Upper lobe of left lung (tissue), 6 donors: ENCODE results near the gene PML. TPM values are rescaled to one million over a fixed set of nuclear protein-coding genes. Genes with fewer than 3 reads are reported as not detected.
A peak's percentile ranks its signal among the peaks of the same experiment; 100 is the strongest.

Source experiments
- ATAC-seq, 2 donors: fragments of 200-7000 bp; cut with Tn5 transposase; one replicate each; pipeline ENCODE4 v1.9.1; 2022; ENCODE audit warnings: mild to moderate bottlenecking in 2 of 2, moderate library complexity in 2 of 2; ENCODE audit not compliant: low FRiP score in 2 of 2
- DNase-seq, 2 donors: peaks; one replicate each; pipeline ENCODE4 v3.0.0-alpha.2; 2019 to 2020
- H3K27ac ChIP-seq, 4 donors: fragments of 200-600 bp; sonication (generic); one replicate each; pipeline ENCODE4 v1.5.1; 2016 to 2019
- H3K27me3 ChIP-seq, 4 donors: fragments of 200-600 bp; sonication (generic); one replicate each; pipeline ENCODE4 v1.5.1; 2017 to 2019
- H3K36me3 ChIP-seq, 4 donors: fragments of 200-600 bp; sonication (generic); one replicate each; pipeline ENCODE4 v1.5.1; 2016 to 2019
- H3K4me1 ChIP-seq, 4 donors: fragments of 200-600 bp; sonication (generic); one replicate each; pipeline ENCODE4 v1.5.1; 2018 to 2019
- H3K4me3 ChIP-seq, 4 donors: fragments of 200-600 bp; sonication (generic); one replicate each; pipeline ENCODE4 v1.5.1; 2017 to 2019; ENCODE audit warnings: mild to moderate bottlenecking in 2 of 4, moderate library complexity in 1 of 4
- H3K9me3 ChIP-seq, 4 donors: fragments of 200-600 bp; sonication (generic); one replicate each; pipeline ENCODE4 v1.5.1; 2018 to 2019
- EP300 ChIP-seq, 4 donors: sonication (generic); formaldehyde crosslinking; IDR thresholded peaks; one replicate each; pipeline ENCODE4 v1.5.1; 2017; ENCODE audit warnings: antibody characterized with exemption in 4 of 4, control low read depth in 2 of 4
- POLR2A ChIP-seq, 4 donors: fragments of 450-650 bp; IDR thresholded peaks; one replicate each; pipeline ENCODE4 v1.5.1; 2016 to 2017; ENCODE audit warnings: antibody characterized with exemption in 4 of 4, mild to moderate bottlenecking in 2 of 4
- POLR2AphosphoS5 ChIP-seq, 2 donors: sonication (generic); formaldehyde crosslinking; IDR thresholded peaks; one replicate each; pipeline ENCODE4 v1.5.1; 2017; ENCODE audit warnings: antibody characterized with exemption in 2 of 2
- WGBS, 2 donors: methylation state at CpG; one replicate each; pipeline ENCODE4 v1.1.5; 2017 to 2018; 5-methylcytosine and 5-hydroxymethylcytosine counted together
- total RNA-seq, 6 donors: library from RNA; depleted of rRNA in 4 of 6; stranded (reverse); fragments of >200 nt in 4 of 6; gene quantifications; one replicate each; pipeline versions ENCODE4 v1.1.0 to v1.2.1, GENCODE V29; 2016 to 2021
- TF ChIP-seq, protein P1 (sequence below), 6 experiments: fragments of 450-650 bp in 4 of 6; fragments of 200-600 bp in 2 of 6; sonication (generic) in 2 of 6; IDR thresholded peaks; one replicate each; pipeline ENCODE4 v1.5.1; 2016 to 2019; ENCODE audit warnings: antibody characterized with exemption in 6 of 6
- donor health status: DM: no; HTN: no; CAD: no; lungs with moderate emphysema.
- donor health status: DM: no; HTN: yes; CAD: no; lungs with severe emphysema.

PML gene
- total RNA-seq, 6 donors from 2014 or later: 63.1 to 247 (median 92.9) TPM

GRCh38 chr15:73991260-73991659 is 3.3 kb upstream of the PML start:
- ATAC-seq (peak in 1 of 2 donors; percentile 22), DNase-seq (peak in 1 of 2 donors; percentile 86)
- 36 to 37% methylated on average over 5 of the region's 5 CpGs for WGBS, 2 donors
- peak overlapping the region; percentile 92 to 99 (median 96) for H3K27ac ChIP-seq
- peaks cover 0 to 6% (median 2%) of the 10 kb centered on the region in 4 donors for H3K36me3 ChIP-seq
- H3K9me3 ChIP-seq: no peaks in the 10 kb centered on the region
- TF ChIP-seq POLR2A (IDR thresholded peaks at IDR 0.05) (peak in 1 of 4 donors; percentile 23), EP300 (IDR thresholded peaks at IDR 0.05) (no peak), POLR2AphosphoS5 (IDR thresholded peaks at IDR 0.05) (peak; percentile 62 to 67)
- TF ChIP-seq, protein P1, sequence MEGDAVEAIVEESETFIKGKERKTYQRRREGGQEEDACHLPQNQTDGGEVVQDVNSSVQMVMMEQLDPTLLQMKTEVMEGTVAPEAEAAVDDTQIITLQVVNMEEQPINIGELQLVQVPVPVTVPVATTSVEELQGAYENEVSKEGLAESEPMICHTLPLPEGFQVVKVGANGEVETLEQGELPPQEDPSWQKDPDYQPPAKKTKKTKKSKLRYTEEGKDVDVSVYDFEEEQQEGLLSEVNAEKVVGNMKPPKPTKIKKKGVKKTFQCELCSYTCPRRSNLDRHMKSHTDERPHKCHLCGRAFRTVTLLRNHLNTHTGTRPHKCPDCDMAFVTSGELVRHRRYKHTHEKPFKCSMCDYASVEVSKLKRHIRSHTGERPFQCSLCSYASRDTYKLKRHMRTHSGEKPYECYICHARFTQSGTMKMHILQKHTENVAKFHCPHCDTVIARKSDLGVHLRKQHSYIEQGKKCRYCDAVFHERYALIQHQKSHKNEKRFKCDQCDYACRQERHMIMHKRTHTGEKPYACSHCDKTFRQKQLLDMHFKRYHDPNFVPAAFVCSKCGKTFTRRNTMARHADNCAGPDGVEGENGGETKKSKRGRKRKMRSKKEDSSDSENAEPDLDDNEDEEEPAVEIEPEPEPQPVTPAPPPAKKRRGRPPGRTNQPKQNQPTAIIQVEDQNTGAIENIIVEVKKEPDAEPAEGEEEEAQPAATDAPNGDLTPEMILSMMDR (IDR thresholded peaks at IDR 0.05): no peak
- peak overlapping the region; percentile 76 to 93 (median 82) for H3K4me3 ChIP-seq
- H3K4me1 ChIP-seq: peaks cover 72 to 84% (median 79%) of the 10 kb centered on the region in 4 donors
- H3K27me3 ChIP-seq: no peaks in the 10 kb centered on the region

DNA sequence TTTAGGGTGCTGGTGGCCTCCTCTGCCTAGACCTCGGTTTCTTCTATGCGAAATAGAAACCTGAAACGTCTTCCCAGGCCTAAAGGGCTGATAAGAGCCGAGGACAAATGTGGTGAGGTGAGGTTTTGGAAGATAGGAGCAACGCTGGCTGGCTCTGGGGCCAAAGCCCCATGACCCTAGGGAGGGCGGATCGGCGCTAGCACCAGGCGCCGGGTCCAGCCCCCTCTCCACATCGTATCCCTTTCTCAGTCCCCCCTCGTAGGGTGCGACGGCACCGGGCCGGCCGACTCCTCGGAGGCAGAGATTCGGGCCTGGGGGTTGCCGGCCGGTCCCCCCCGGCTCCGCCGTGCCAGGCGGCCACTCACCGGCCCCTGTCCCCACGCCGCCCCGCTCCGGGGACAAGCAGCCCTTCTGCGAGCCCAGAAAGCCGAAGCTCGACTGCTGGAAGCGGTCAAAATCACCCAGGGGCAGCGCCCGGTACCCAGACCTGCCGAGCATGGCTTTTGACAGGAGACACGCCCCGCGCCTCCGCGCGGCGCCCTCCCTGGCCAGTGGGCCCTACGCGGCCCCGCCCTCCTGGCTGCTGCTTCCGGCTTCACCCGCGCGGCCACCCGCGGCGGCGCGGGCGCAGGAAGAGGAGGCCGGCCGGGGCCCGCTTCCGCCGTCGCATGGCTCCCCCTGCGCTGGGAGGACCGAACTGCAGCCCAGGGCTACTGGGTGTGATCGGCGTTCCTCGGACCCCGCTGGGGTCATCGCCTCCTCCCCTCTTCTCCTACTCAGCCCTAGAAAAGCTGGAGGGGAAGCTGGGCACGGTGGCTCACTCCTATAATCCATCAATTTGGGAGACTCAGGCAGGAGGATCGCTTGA is 2.6 kb upstream of the PML start, which contains the start of gene STOML1:
STOML1 (minus strand) TSS at position 570 of the 868 bp plus-strand sequence; CDS start at position 498, 72 bp downstream.
- DNase-seq (peak; percentile 97 to 99), ATAC-seq (peak; percentile 93 to 94)
- no peaks in the 10 kb centered on the region for H3K27me3 ChIP-seq

GRCh38 chr15:73992594-73992898 is 2.0 kb upstream of the PML start:
- Histone ChIP-seq H3K27ac (peak overlapping the region; percentile 92 to 99 (median 96)), H3K4me3 (peak overlapping the region in 3 of 4 donors; percentile 76 to 93 (median 87)), H3K36me3 (peaks cover 0 to 6% (median 2%) of the 10 kb centered on the region in 4 donors), H3K9me3 (no peaks in the 10 kb centered on the region), H3K27me3 (no peaks in the 10 kb centered on the region), H3K4me1 (peaks cover 68 to 83% (median 79%) of the 10 kb centered on the region in 4 donors)
- 56 to 69% methylated on average over 5 of the region's 5 CpGs for WGBS, 2 donors
- DNase-seq: no peak
- TF ChIP-seq, protein P1 (IDR thresholded peaks at IDR 0.05): peak in 2 of 6 experiments; percentile 3 to 7
- no peak for TF ChIP-seq EP300 (IDR thresholded peaks at IDR 0.05)
- ATAC-seq: no peak

More for the DNA sequence above, 2.6 kb upstream of the PML start, which contains the start of gene STOML1:
- peak within 1 kb of the TSS; percentile 76 to 93 (median 82) for H3K4me3 ChIP-seq
- H3K4me1 ChIP-seq: peaks cover 70 to 82% (median 79%) of the 10 kb centered on the region in 4 donors
- H3K36me3 ChIP-seq: peaks cover 0 to 6% (median 2%) of the 10 kb centered on the region in 4 donors
- peak within 1 kb of the TSS; percentile 92 to 99 (median 96) for H3K27ac ChIP-seq
- WGBS, 2 donors: 1 to 2% methylated on average over 11 to 38 of the region's 72 CpGs
- H3K9me3 ChIP-seq: no peaks in the 10 kb centered on the region
- TF ChIP-seq, protein P1 (IDR thresholded peaks at IDR 0.05): peak; percentile 97 to 99 (median 98)
- TF ChIP-seq POLR2A (IDR thresholded peaks at IDR 0.05): peak in 2 of 4 donors; percentile 37 to 80
- no peak for TF ChIP-seq EP300 (IDR thresholded peaks at IDR 0.05)
- peak; percentile 69 to 79 for TF ChIP-seq POLR2AphosphoS5 (IDR thresholded peaks at IDR 0.05)

- ATAC-seq: no peak
- H3K4me1 ChIP-seq: peaks cover 68 to 87% (median 79%) of the 10 kb centered on the region in 4 donors
- no peak for DNase-seq
- H3K36me3 ChIP-seq: peaks cover 3 to 10% (median 9%) of the 10 kb centered on the region in 4 donors
- peak overlapping the region in 2 of 4 donors; percentile 77 to 96 for H3K4me3 ChIP-seq
- TF ChIP-seq, protein P1 (IDR thresholded peaks at IDR 0.05): no peak
- TF ChIP-seq POLR2AphosphoS5 (IDR thresholded peaks at IDR 0.05): no peak
- no peak for TF ChIP-seq EP300 (IDR thresholded peaks at IDR 0.05)
- TF ChIP-seq POLR2A (IDR thresholded peaks at IDR 0.05): no peak
- WGBS, 2 donors: 88 to 94% methylated on average over 10 of the region's 10 CpGs
- no peaks in the 10 kb centered on the region for H3K27me3 ChIP-seq
- peak overlapping the region in 3 of 4 donors; percentile 98 to 99 (median 98) for H3K27ac ChIP-seq
- H3K9me3 ChIP-seq: no peaks in the 10 kb centered on the region
Observed at GRCh38 chr15:73993211-73993994, 1.1 kb upstream of the PML start.
